Transverse colon (tissue), 4 donors: ENCODE results near the gene DUSP15. TPM values are rescaled to one million over a fixed set of nuclear protein-coding genes. Genes with fewer than 3 reads are reported as not detected.

Experiments
- DNase-seq: peaks from one replicate; pipeline ENCODE4 v3.0.0-alpha.2; 2019
- H3K27ac ChIP-seq, 4 donors: fragments of 200-600 bp; sonication (generic); 2 replicates each; pipeline ENCODE4 v1.5.1; 2016 to 2018; ENCODE audit warnings: inconsistent platforms in 4 of 4
- H3K27me3 ChIP-seq: fragments of 200-600 bp; sonication (generic); 2 replicates; pipeline ENCODE4 v1.5.1; 2017; ENCODE audit warnings: inconsistent platforms
- H3K36me3 ChIP-seq, 4 donors: fragments of 200-600 bp; sonication (generic); 2 replicates each; pipeline ENCODE4 v1.5.1; 2017 to 2019; ENCODE audit warnings: inconsistent platforms in 4 of 4
- H3K4me1 ChIP-seq, 4 donors: fragments of 200-600 bp; sonication (generic); 2 replicates each; pipeline ENCODE4 v1.5.1; 2017 to 2020; ENCODE audit warnings: inconsistent platforms in 4 of 4
- H3K4me3 ChIP-seq, 4 donors: fragments of 200-600 bp; sonication (generic); 1 replicate in 1 of 4; 2 replicates in 3 of 4; pipeline versions ENCODE4 v1.5.1 to v1.6.1; 2017 to 2019; ENCODE audit warnings: inconsistent platforms in 4 of 4
- H3K9me3 ChIP-seq, 2 donors: fragments of 200-600 bp; sonication (generic); 2 replicates each; pipeline ENCODE4 v1.5.1; 2017 to 2019; ENCODE audit warnings: inconsistent platforms in 2 of 2
- EP300 ChIP-seq: sonication (generic); formaldehyde crosslinking; IDR thresholded peaks from one replicate; pipeline ENCODE4 v1.6.1; 2017; ENCODE audit warnings: antibody characterized with exemption, low read depth
- POLR2A ChIP-seq: fragments of 450-650 bp; IDR thresholded peaks from one replicate; pipeline ENCODE4 v1.6.1; 2016; ENCODE audit warnings: antibody characterized with exemption, mild to moderate bottlenecking, moderate library complexity
- POLR2AphosphoS5 ChIP-seq, 3 donors: sonication (generic); formaldehyde crosslinking; IDR thresholded peaks; one replicate each; pipeline ENCODE4 v1.6.1; 2016; ENCODE audit warnings: antibody characterized with exemption in 3 of 3
- WGBS, 2 donors: methylation state at CpG; one replicate each; pipeline ENCODE4 v1.1.5; 2018; ENCODE audit warnings: low coverage in 1 of 2; 5-methylcytosine and 5-hydroxymethylcytosine counted together
- in situ Hi-C, 4 donors: fragments of 200-750 bp; cut with MboI; loops; one replicate each; pipeline versions ENCODE4 v1.15.0 to v1.15.1; 2017; ENCODE audit warnings: low sequenced_read_pairs in 3 of 4, low pct_ligation_motif_present in 1 of 4, low pct_unique_long_range_greater_than_20kb in 1 of 4
- intact Hi-C: fragments of 100-400 bp; cut with DNase I; formaldehyde crosslinking; loops from one replicate; pipeline ENCODE4 v1.15.1; 2023; ENCODE audit warnings: low total_unique reads
- total RNA-seq, 4 donors: library from RNA; depleted of rRNA; stranded (reverse); fragments of >200 nt; gene quantifications; one replicate each; pipeline ENCODE4 v1.1.0, GENCODE V29; 2016
- TF ChIP-seq, protein P1 (sequence below), 5 experiments: fragments of 200-600 bp in 3 of 5; fragments of 450-650 bp in 2 of 5; sonication (generic) in 3 of 5; IDR thresholded peaks; 1 replicate in 2 of 5; 2 replicates in 3 of 5; pipeline ENCODE4 v1.5.1; 2016 to 2017; ENCODE audit warnings: antibody characterized with exemption in 5 of 5, inconsistent platforms in 3 of 5, mild to moderate bottlenecking in 2 of 5, moderate library complexity in 1 of 5

The DUSP15 gene
- total RNA-seq, 4 donors from 2014 or later: 1.1 TPM; not detected in 3

DNA sequence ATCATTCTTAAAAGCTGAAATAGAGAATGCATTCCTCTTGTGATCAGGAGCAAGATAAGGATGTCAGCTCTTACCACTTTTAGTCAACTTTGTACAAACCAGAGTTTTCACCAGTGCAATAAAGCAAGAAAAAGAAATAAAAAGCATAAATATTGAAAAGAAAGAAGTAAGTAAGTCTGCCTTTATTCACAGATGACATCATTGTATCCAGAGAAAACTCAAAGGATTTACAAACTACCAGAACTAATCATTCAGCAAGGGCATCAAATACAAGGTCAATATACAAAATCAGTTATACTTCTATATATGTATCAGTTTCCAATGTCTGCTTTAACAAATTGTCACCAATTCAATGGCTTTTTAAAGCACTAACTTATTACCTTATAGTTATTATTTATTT is 13.5 kb upstream of the DUSP15 start:
- H3K36me3 ChIP-seq: no peaks in the 10 kb centered on the region
- DNase-seq: no peak
- H3K4me1 ChIP-seq: peaks cover 0 to 10% (median 2%) of the 10 kb centered on the region in 4 donors
- H3K9me3 ChIP-seq: no peaks in the 10 kb centered on the region
- H3K27me3 ChIP-seq: no peaks in the 10 kb centered on the region
- in situ Hi-C loops (no loop called here), intact Hi-C loops (no loop called here)
- no peak overlapping the region for H3K27ac ChIP-seq
- TF ChIP-seq EP300: no peak
- no peak overlapping the region for H3K4me3 ChIP-seq

DNA sequence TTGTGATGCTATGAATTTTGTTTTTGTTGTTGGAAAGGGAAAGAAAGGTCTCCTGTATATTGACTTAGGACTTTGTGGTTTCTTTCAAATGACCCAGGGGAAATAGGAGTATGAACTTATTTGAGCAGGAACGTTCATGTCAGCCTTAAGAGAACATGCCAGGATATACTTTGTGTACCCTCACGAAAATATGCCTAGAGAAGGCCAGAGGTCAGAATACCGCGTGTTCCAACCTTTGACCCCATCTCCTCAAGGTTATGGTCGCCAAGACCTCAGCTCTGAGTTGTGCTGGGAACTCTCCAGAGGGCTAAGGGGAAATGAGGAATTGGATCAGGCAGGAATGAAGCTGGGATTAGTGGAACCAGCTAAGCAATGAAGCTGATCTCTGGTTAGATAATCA is 11.6 kb upstream of the DUSP15 start:
- Histone ChIP-seq H3K36me3 (no peaks in the 10 kb centered on the region), H3K27ac (no peak overlapping the region), H3K4me1 (peaks cover 0 to 10% (median 2%) of the 10 kb centered on the region in 4 donors), H3K4me3 (no peak overlapping the region), H3K9me3 (no peaks in the 10 kb centered on the region), H3K27me3 (no peaks in the 10 kb centered on the region)
- TF ChIP-seq POLR2AphosphoS5 (IDR thresholded peaks at IDR 0.05): no peak
- no peak for TF ChIP-seq EP300
- TF ChIP-seq, protein P1, sequence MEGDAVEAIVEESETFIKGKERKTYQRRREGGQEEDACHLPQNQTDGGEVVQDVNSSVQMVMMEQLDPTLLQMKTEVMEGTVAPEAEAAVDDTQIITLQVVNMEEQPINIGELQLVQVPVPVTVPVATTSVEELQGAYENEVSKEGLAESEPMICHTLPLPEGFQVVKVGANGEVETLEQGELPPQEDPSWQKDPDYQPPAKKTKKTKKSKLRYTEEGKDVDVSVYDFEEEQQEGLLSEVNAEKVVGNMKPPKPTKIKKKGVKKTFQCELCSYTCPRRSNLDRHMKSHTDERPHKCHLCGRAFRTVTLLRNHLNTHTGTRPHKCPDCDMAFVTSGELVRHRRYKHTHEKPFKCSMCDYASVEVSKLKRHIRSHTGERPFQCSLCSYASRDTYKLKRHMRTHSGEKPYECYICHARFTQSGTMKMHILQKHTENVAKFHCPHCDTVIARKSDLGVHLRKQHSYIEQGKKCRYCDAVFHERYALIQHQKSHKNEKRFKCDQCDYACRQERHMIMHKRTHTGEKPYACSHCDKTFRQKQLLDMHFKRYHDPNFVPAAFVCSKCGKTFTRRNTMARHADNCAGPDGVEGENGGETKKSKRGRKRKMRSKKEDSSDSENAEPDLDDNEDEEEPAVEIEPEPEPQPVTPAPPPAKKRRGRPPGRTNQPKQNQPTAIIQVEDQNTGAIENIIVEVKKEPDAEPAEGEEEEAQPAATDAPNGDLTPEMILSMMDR (IDR thresholded peaks at IDR 0.05): no peak
- no peak for TF ChIP-seq POLR2A
- intact Hi-C loops (no loop called here), in situ Hi-C loops (no loop called here)
- 52% methylated on average over 5 of the region's 5 CpGs; no CpG with 5 or more reads in 1 of the 2 donors for WGBS, 2 donors
- DNase-seq: no peak

DNA sequence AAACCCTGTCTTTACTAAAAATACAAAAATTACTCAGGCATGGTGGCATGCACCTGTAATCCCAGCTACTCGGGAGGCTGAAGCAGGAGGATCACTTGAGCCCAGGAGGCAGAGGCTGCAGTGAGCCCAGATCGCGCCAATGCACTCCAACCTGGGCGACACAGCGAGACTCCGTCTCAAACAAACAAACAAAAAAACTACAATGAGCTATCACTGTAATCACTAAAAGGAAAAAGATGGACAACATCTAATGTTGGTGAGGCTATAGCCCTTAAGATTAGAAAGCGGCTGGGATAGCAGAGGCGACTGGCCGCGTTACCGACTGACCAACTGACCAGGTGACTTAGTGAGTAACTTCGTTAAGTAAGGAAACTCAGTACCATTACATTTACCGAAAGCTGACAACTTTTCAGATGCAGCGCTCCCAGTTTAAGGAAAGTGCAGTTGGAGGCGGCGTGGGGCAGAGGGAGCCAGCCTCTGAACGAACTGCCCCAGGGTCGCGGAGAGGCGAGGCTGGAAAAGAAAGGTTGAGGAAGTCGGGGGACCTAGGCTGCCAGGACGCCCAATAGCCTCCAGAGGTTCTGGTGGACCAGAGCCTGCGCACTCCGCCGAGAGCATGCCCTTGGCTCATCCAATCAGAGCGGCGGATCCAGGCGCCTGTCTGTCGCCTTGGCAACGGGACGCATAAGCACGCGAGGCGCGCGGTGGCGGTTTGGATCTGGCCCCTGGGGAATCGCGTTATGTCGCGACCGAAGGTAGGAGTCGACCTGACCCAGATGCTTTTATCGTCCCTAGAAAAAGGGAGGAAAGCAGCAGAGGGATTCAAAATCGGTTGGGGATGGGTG is 9.0 kb upstream of the DUSP15 start:
- TF ChIP-seq EP300 (no peak), POLR2AphosphoS5 (IDR thresholded peaks at IDR 0.05) (peak; percentile 40 to 54 (median 47)), POLR2A (peak; percentile 31)
- TF ChIP-seq, protein P1 (IDR thresholded peaks at IDR 0.05): no peak
- in situ Hi-C loops: no loop called here
- WGBS, 2 donors: 3 to 20% methylated on average over 2 to 45 of the region's 45 CpGs
- H3K9me3 ChIP-seq: no peaks in the 10 kb centered on the region
- H3K36me3 ChIP-seq: no peaks in the 10 kb centered on the region
- peak overlapping the region; percentile 41 to 62 (median 47) for H3K4me3 ChIP-seq
- intact Hi-C loops: no loop called here
- no peaks in the 10 kb centered on the region for H3K27me3 ChIP-seq
- peaks cover 0 to 10% (median 2%) of the 10 kb centered on the region in 4 donors for H3K4me1 ChIP-seq
- peak; percentile 93 for DNase-seq
- H3K27ac ChIP-seq: peak overlapping the region; percentile 66 to 80 (median 70)

DNA sequence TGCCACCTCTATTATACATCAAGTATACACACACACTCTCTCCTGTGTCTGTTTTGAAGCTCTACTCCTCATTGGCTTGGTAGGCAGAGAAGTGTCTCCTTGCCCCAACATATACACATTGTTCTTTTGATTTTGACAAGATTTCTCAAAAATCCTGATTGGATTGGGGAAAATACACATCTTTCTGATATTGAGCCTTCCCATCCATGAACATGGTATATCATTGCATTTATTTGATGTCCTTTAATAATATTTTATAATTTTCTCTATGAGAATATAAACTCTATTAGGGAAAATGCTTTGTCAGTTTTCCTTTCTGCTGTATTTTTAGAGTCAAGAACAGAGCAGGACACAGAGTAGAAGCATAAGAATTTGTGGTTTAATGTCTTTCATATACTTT is 7.4 kb upstream of the DUSP15 start:
- intact Hi-C loops: no loop called here
- Histone ChIP-seq H3K4me3 (no peak overlapping the region), H3K27me3 (peaks cover under 1% of the 10 kb centered on the region), H3K27ac (no peak overlapping the region), H3K4me1 (peaks cover 0 to 10% (median 2%) of the 10 kb centered on the region in 4 donors), H3K36me3 (no peaks in the 10 kb centered on the region), H3K9me3 (no peaks in the 10 kb centered on the region)
- in situ Hi-C loops: no loop called here
- DNase-seq: no peak
- no peak for TF ChIP-seq POLR2A
- TF ChIP-seq, protein P1 (IDR thresholded peaks at IDR 0.05): no peak
- TF ChIP-seq POLR2AphosphoS5 (IDR thresholded peaks at IDR 0.05): no peak
- TF ChIP-seq EP300: no peak
